Keratinocyte (primary cell): ENCODE measurements around the gene ROBO2.

ENCODE experiments used
- CTCF ChIP-seq, 3 experiments: IDR thresholded peaks in 1 of 3; conservative IDR thresholded peaks in 1 of 3; optimal IDR thresholded peaks in 1 of 3; 2 replicates in 2 of 3; 3 replicates in 1 of 3; pipeline versions ENCODE3 to v1.5.1; 2011; ENCODE audit warnings: low read length in 3 of 3, mild to moderate bottlenecking in 3 of 3, moderate library complexity in 2 of 3, control low read depth in 1 of 3, inconsistent platforms in 1 of 3; ENCODE audit not compliant: insufficient read depth in 2 of 3; ENCODE audit errors: extremely low read depth in 1 of 3
- EZH2 ChIP-seq: IDR thresholded peaks from one replicate; pipeline ENCODE4 v1.6.1; 2012; ENCODE audit warnings: inconsistent platforms, mild to moderate bottlenecking, low read length, moderate library complexity

GRCh38 chr3:77414881-77415280 lies 375.0 kb downstream of the ROBO2 start:
- TF ChIP-seq CTCF (optimal IDR thresholded peaks at IDR 0.05 in 1 of 3, IDR thresholded peaks at IDR 0.05 in 1 of 3, conservative IDR thresholded peaks at IDR 0.05 in 1 of 3; ENCODE audit: extremely low read depth in 1 of 3, insufficient read depth in 2 of 3, low read length in 3 of 3) (no peak), EZH2 (no peak)
